Activated T-helper 1 cell treated with Interleukin-2 at 50 U/mL for 16 hours (primary cell): ENCODE measurements around the gene MICAL3.
"Not testable (repeated sequence)": the region's sequence is repeated elsewhere in the genome, so short reads cannot be mapped to it uniquely, and the experiment has no call there.

Experiments used
- DNase-seq: peaks from one replicate; pipeline ENCODE4 v3.0.0-alpha.2; 2020; ENCODE audit warnings: low read depth

Gene MICAL3

GRCh38 chr22:18024276-18024939 lies at the start of gene MICAL3:
TSS of gene MICAL3 (minus strand) at chr22:18024561. CDS start at chr22:17906812, 117,749 bp downstream.
- peak; percentile 53 for DNase-seq

GRCh38 chr22:18073927-18074326 lies 49.6 kb upstream of the MICAL3 start:
- DNase-seq = not testable (repeated sequence)

GRCh38 chr22:18073467-18073866 lies 49.1 kb upstream of the MICAL3 start:
- no peak for DNase-seq

GRCh38 chr22:18071968-18072310 lies 47.6 kb upstream of the MICAL3 start:
- no peak for DNase-seq

- not testable (repeated sequence) for DNase-seq
Measured at GRCh38 chr22:18071307-18071967, 47.1 kb upstream of the MICAL3 start.

GRCh38 chr22:18070556-18071306 lies 46.4 kb upstream of the MICAL3 start:
- no peak for DNase-seq

- DNase-seq = no peak
Measured at GRCh38 chr22:18070041-18070440, 45.7 kb upstream of the MICAL3 start.

- DNase-seq = no peak
Measured at GRCh38 chr22:18069041-18069440, 44.7 kb upstream of the MICAL3 start.

- DNase-seq = no peak
Measured at GRCh38 chr22:18068381-18068988, 44.1 kb upstream of the MICAL3 start.

- DNase-seq = no peak
Measured at GRCh38 chr22:18067548-18068341, 43.4 kb upstream of the MICAL3 start.

- DNase-seq = no peak
Measured at GRCh38 chr22:18067121-18067520, 42.8 kb upstream of the MICAL3 start.

- no peak for DNase-seq
Measured at GRCh38 chr22:18066181-18066859, 42.0 kb upstream of the MICAL3 start.

- DNase-seq = no peak
Measured at GRCh38 chr22:18065256-18065655, 40.9 kb upstream of the MICAL3 start.

GRCh38 chr22:18064636-18065035 lies 40.3 kb upstream of the MICAL3 start:
- no peak for DNase-seq

- not testable (repeated sequence) for DNase-seq
Measured at GRCh38 chr22:18063715-18064114, 39.4 kb upstream of the MICAL3 start.

- no peak for DNase-seq
Measured at GRCh38 chr22:18063306-18063705, 38.9 kb upstream of the MICAL3 start.

- no peak for DNase-seq
Measured at GRCh38 chr22:18062421-18062820, 38.1 kb upstream of the MICAL3 start.

GRCh38 chr22:18060646-18061620 lies 36.6 kb upstream of the MICAL3 start:
- no peak for DNase-seq

- no peak for DNase-seq
Measured at GRCh38 chr22:18059991-18060390, 35.6 kb upstream of the MICAL3 start.

- no peak for DNase-seq
Measured at GRCh38 chr22:18059473-18059872, 35.1 kb upstream of the MICAL3 start.
